Measurements from ENCODE around the gene ABCB11. TPM values are rescaled to one million over a fixed set of nuclear protein-coding genes. Genes with fewer than 3 reads are reported as not detected.

The ABCB11 gene
- total and polyA plus RNA-seq, 2 of the 4 experiments (the other 2 are of a cell fraction) = not detected

GRCh38 chr2:168916331-168916675 lies 114.8 kb downstream of the ABCB11 start:
- POLR2A ChIA-PET (ENCODE audit: unreplicated experiment) = no interaction called here
- CTCF ChIA-PET = no interaction called here
- no peak overlapping the region for H3K18ac ChIP-seq (ENCODE audit: low read depth, low read length)

More at GRCh38 chr2:168916331-168916675, 114.8 kb downstream of the ABCB11 start:
- Histone ChIP-seq H3K23ac (ENCODE audit: low read depth, low read length) (no peak overlapping the region), H2BK20ac (ENCODE audit: low read depth, low read length) (no peak overlapping the region), H4K5ac (ENCODE audit: low read depth, low read length) (no peak overlapping the region), H3K56ac (ENCODE audit: extremely low read depth, insufficient read depth, low read length) (no peak overlapping the region), H3K36me3 (ENCODE audit: control insufficient read depth, insufficient read depth, low read length) (no peaks in the 10 kb centered on the region), H2AK9ac (replicated peaks; ENCODE audit: low read depth, low read length, poor library complexity) (no peak overlapping the region), H3K9me3 (ENCODE audit: control insufficient read depth, insufficient read depth, low read length) (no peaks in the 10 kb centered on the region), H3K9ac (ENCODE audit: low read depth, low read length) (no peak overlapping the region), H4K20me1 (ENCODE audit: insufficient read depth, low read length) (no peaks in the 10 kb centered on the region), H2BK15ac (ENCODE audit: low read depth, low read length) (no peak overlapping the region), H2AFZ (replicated peaks; ENCODE audit: low read length, poor library complexity) (no peak overlapping the region), H3K4ac (ENCODE audit: low read depth, low read length) (no peak overlapping the region), H3K27me3 (ENCODE audit: control insufficient read depth, insufficient read depth, low read length) (peaks cover 11% of the 10 kb centered on the region), H4K91ac (ENCODE audit: insufficient read depth, low read depth, low read length) (no peak overlapping the region), H3K4me1 (ENCODE audit: control insufficient read depth, insufficient read depth, low read length) (no peaks in the 10 kb centered on the region), H3K4me2 (ENCODE audit: low read depth, low read length) (no peak overlapping the region), H3K14ac (replicated peaks; ENCODE audit: low read depth, low read length) (no peak overlapping the region), H3K9me1 (ENCODE audit: insufficient read depth, low read length) (no peaks in the 10 kb centered on the region), H3K79me1 (ENCODE audit: low read depth in 1 of 2, low read length in 2 of 2) (no peaks in the 10 kb centered on the region), H3K27ac (ENCODE audit: insufficient read depth, low read length) (no peak overlapping the region), H2BK5ac (ENCODE audit: low read depth, low read length, poor library complexity, severe bottlenecking) (no peak overlapping the region), H4K8ac (ENCODE audit: low read depth in 2 of 2, low read length in 2 of 2) (no peak overlapping the region), H2AK5ac (ENCODE audit: low read depth, low read length) (no peak overlapping the region), H2BK120ac (ENCODE audit: low read depth, low read length) (no peak overlapping the region), H3K4me3 (ENCODE audit: insufficient read depth, low read depth, low read length) (no peak overlapping the region)
- WGBS, 2 experiments (ENCODE audit: extremely low coverage in 2 of 2, insufficient read length in 1 of 2) = no CpG with 5 or more reads among the region's 4 CpGs
- TF ChIP-seq ELK1 (IDR thresholded peaks at IDR 0.05; ENCODE audit: borderline replicate concordance, low read depth, low read length) = no peak
- TF ChIP-seq MAFK (IDR thresholded peaks at IDR 0.05; ENCODE audit: low read depth, low read length) = no peak
- TF ChIP-seq SMC3 (IDR thresholded peaks at IDR 0.05; ENCODE audit: low read depth, low read length) = no peak
- TF ChIP-seq USF2 (IDR thresholded peaks at IDR 0.05; ENCODE audit: low read depth, low read length) = no peak
- no peak for TF ChIP-seq BHLHE40 (IDR thresholded peaks at IDR 0.05; ENCODE audit: low read depth, low read length)
- TF ChIP-seq MAZ (IDR thresholded peaks at IDR 0.05; ENCODE audit: borderline replicate concordance, low read depth, low read length) = no peak
- TF ChIP-seq RAD21 (IDR thresholded peaks at IDR 0.05; ENCODE audit: low read length) = no peak
- no peak for TF ChIP-seq CEBPB (IDR thresholded peaks at IDR 0.05; ENCODE audit: low read depth, low read length)
- no peak for TF ChIP-seq CHD1 (IDR thresholded peaks at IDR 0.05; ENCODE audit: low read depth, low read length)
- TF ChIP-seq RFX5 (IDR thresholded peaks at IDR 0.05; ENCODE audit: low read depth, low read length) = no peak
- no peak for TF ChIP-seq RCOR1 (IDR thresholded peaks at IDR 0.05; ENCODE audit: insufficient replicate concordance, low read length)
- TF ChIP-seq POLR2A (IDR thresholded peaks at IDR 0.05; ENCODE audit: low read depth, low read length) = no peak
- TF ChIP-seq NFE2L2 (IDR thresholded peaks at IDR 0.05; ENCODE audit: low read depth, low read length) = no peak
- TF ChIP-seq MXI1 (IDR thresholded peaks at IDR 0.05; ENCODE audit: borderline replicate concordance, low read depth, low read length) = no peak
- no peak for TF ChIP-seq CTCF (conservative IDR thresholded peaks at IDR 0.05; ENCODE audit: low read depth, low read length)
- no peak for TF ChIP-seq FOS (IDR thresholded peaks at IDR 0.05; ENCODE audit: low read depth, low read length)
- ATAC-seq (ENCODE audit: low read depth) = no peak
- no peak for DNase-seq
- dilution Hi-C loops (cut with HindIII; ENCODE audit: low sequenced_read_pairs, unreplicated experiment) (no loop called here), in situ Hi-C loops (cut with MboI; ENCODE audit: low sequenced_read_pairs) (loop anchor here (5.0 kb wide), 2 partner anchors 139 to 569 kb away; no protein-coding TSS in a partner anchor), intact Hi-C loops (cut with micrococcal nuclease) (loop anchor here (10.0 kb wide), 1 partner anchor 782 kb away; no protein-coding TSS in a partner anchor)
- BruUV-seq (replicated peaks) = no TSS peak

Data from IMR-90 (cell line).